ENCODE results near the gene HSD17B1.

DNA sequence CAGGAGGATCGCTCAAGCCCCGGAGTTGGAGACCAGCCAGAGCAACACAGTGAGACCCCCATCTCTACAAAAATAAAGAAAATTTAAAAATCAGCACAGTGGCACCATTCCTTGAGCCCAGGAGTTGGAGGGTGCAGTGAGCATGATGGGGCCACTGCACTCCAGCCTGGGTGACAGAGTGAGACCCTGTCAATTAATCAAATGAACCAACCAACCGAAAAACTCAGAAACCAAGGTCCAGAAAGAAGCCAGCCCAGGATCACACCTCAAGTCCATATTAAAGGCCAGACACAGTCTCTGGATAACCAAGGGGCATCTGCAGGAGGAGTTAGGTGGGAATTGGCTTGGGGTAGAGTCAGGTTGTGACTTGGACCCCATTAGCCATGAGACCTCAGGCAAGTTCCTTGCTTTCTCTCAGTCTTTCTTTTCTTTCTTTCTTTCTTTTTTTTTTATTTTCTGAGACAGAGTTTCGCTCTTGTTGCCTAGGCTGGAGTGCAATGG is 2.4 kb downstream of the HSD17B1 start:
- TF ChIP-seq EZH2 (IDR thresholded peaks at IDR 0.05; ENCODE audit: low read length, unreplicated experiment) (no peak), CTCF (conservative IDR thresholded peaks at IDR 0.05; ENCODE audit: low read depth, low read length) (no peak), EZH2phosphoT487 (IDR thresholded peaks at IDR 0.05; ENCODE audit: borderline replicate concordance, low read length) (no peak)

Data from PC-3 (cell line).